Measurements from ENCODE around the gene TMEM150C. TPM values are rescaled to one million over a fixed set of nuclear protein-coding genes. Genes with fewer than 3 reads are reported as not detected.

TMEM150C gene
- polyA plus RNA-seq, 1 donor (not counting 4 experiments of a cell fraction or from before 2014, with no cell fraction given): 0.07 TPM

GRCh38 chr4:82436130-82436529 is 125.7 kb downstream of the TMEM150C start:
- H4K20me1 ChIP-seq (ENCODE audit: control insufficient read depth, extremely low read depth, insufficient read depth, low read length): no peaks in the 10 kb centered on the region
- H3K4me2 ChIP-seq (ENCODE audit: control insufficient read depth, extremely low read depth, insufficient read depth, low read depth, low read length): no peak overlapping the region
- DNase-seq (ENCODE audit: low read depth, low spot score) (no peak), FAIRE-seq (no peak)
- H3K9me3 ChIP-seq (ENCODE audit: control insufficient read depth, low read depth, low read length): no peaks in the 10 kb centered on the region
- TF ChIP-seq EZH2 (IDR thresholded peaks at IDR 0.05; ENCODE audit: low read length) (no peak), CTCF (optimal IDR thresholded peaks at IDR 0.05 in 1 of 3, IDR thresholded peaks at IDR 0.05 in 1 of 3, conservative IDR thresholded peaks at IDR 0.05 in 1 of 3; ENCODE audit: extremely low read depth in 1 of 3, insufficient read depth in 2 of 3, low read length in 3 of 3) (no peak)
- no peaks in the 10 kb centered on the region for H3K27me3 ChIP-seq (ENCODE audit: control insufficient read depth, extremely low read depth, insufficient read depth, low read length)
- dilution Hi-C loops (cut with MboI; ENCODE audit: extremely low pct_ligation_motif_present, low sequenced_read_pairs): no loop called here
- H3K36me3 ChIP-seq (ENCODE audit: control insufficient read depth in 2 of 2, extremely low read depth in 1 of 2, insufficient read depth in 2 of 2, low read length in 2 of 2): peaks cover 3 to 18% of the 10 kb centered on the region in 2 experiments
- H3K4me3 ChIP-seq (ENCODE audit: control insufficient read depth in 2 of 3, extremely low read depth in 1 of 3, insufficient read depth in 2 of 3, low read depth in 1 of 3, low read length in 3 of 3): no peak overlapping the region
- peaks cover 2% of the 10 kb centered on the region for H3K9me1 ChIP-seq (ENCODE audit: control insufficient read depth, extremely low read depth, insufficient read depth, low read length)
- peaks cover 38% of the 10 kb centered on the region for H3K4me1 ChIP-seq (ENCODE audit: control insufficient read depth, extremely low read depth, insufficient read depth, low read length)
- H3K79me2 ChIP-seq (ENCODE audit: control insufficient read depth, insufficient read depth, low read length): peaks cover 93% of the 10 kb centered on the region
- no peak overlapping the region for H3K27ac ChIP-seq (ENCODE audit: control insufficient read depth, insufficient read depth, low read length)
- no peak overlapping the region for H2AFZ ChIP-seq (ENCODE audit: control insufficient read depth, low read length)
- no peak overlapping the region for H3K9ac ChIP-seq (ENCODE audit: control insufficient read depth, extremely low read depth, insufficient read depth, low read length)

- Histone ChIP-seq H3K9me3 (ENCODE audit: control insufficient read depth, low read depth, low read length) (no peaks in the 10 kb centered on the region), H3K27me3 (ENCODE audit: control insufficient read depth, extremely low read depth, insufficient read depth, low read length) (no peaks in the 10 kb centered on the region), H4K20me1 (ENCODE audit: control insufficient read depth, extremely low read depth, insufficient read depth, low read length) (no peaks in the 10 kb centered on the region), H3K9ac (ENCODE audit: control insufficient read depth, extremely low read depth, insufficient read depth, low read length) (no peak overlapping the region), H3K4me1 (ENCODE audit: control insufficient read depth, extremely low read depth, insufficient read depth, low read length) (peaks cover 38% of the 10 kb centered on the region), H3K27ac (ENCODE audit: control insufficient read depth, insufficient read depth, low read length) (no peak overlapping the region), H2AFZ (ENCODE audit: control insufficient read depth, low read length) (no peak overlapping the region), H3K4me2 (ENCODE audit: control insufficient read depth, extremely low read depth, insufficient read depth, low read depth, low read length) (no peak overlapping the region), H3K4me3 (ENCODE audit: control insufficient read depth in 2 of 3, extremely low read depth in 1 of 3, insufficient read depth in 2 of 3, low read depth in 1 of 3, low read length in 3 of 3) (no peak overlapping the region), H3K79me2 (ENCODE audit: control insufficient read depth, insufficient read depth, low read length) (peaks cover 87% of the 10 kb centered on the region), H3K36me3 (ENCODE audit: control insufficient read depth in 2 of 2, extremely low read depth in 1 of 2, insufficient read depth in 2 of 2, low read length in 2 of 2) (peaks cover 3 to 18% of the 10 kb centered on the region in 2 experiments), H3K9me1 (ENCODE audit: control insufficient read depth, extremely low read depth, insufficient read depth, low read length) (peaks cover 2% of the 10 kb centered on the region)
- FAIRE-seq (no peak), DNase-seq (ENCODE audit: low read depth, low spot score) (no peak)
- TF ChIP-seq CTCF (optimal IDR thresholded peaks at IDR 0.05 in 1 of 3, IDR thresholded peaks at IDR 0.05 in 1 of 3, conservative IDR thresholded peaks at IDR 0.05 in 1 of 3; ENCODE audit: extremely low read depth in 1 of 3, insufficient read depth in 2 of 3, low read length in 3 of 3): no peak
- no peak for TF ChIP-seq EZH2 (IDR thresholded peaks at IDR 0.05; ENCODE audit: low read length)
- dilution Hi-C loops (cut with MboI; ENCODE audit: extremely low pct_ligation_motif_present, low sequenced_read_pairs): no loop called here
Observed at GRCh38 chr4:82434949-82435348, 126.8 kb downstream of the TMEM150C start.
